ENCODE data around the gene ZNF431. TPM values are rescaled to one million over a fixed set of nuclear protein-coding genes. Genes with fewer than 3 reads are reported as not detected.

ZNF431 gene
- 4.3 and 6.2 TPM in 2 replicates for total RNA-seq

DNA sequence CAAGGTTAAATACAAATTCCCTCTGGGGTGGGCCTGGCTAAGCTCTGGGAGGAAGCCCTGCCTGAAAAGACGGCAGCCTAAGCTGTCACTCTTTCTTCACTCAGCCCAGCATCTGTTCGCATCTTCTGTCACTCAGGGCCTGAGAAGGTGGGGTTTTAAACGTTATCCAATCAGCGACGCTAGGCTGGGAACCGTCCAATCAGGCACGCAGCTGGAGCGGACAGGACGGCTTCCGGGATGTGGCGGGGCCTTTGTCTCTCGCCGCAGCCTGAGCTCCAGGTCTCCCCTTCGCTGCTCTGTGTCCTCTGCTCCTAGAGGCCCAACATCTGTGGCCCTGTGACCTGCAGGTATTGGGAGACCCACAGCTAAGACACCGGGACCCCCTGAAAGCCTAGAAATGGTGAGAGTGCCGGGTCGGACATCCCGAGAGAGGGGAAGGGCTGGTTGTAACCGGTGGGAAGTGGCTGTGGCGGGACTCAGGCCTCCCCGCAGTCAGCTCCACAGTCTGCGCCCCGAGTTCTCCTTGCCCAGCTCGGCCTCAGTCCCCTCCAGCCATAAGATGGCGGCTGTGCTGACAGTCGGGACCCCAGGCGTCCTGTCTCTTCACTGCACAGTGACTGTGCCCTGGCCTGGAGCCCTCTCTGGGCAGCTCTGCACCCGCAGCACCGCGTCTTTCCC lies at the start of gene ZNF431:
ZNF431 (plus strand) TSS at position 254 of the 678 bp plus-strand sequence; CDS start at position 398, 144 bp downstream.

Other genes starting within 250 kb of the ZNF431 start
- 7.4 and 9.8 TPM in 2 replicates for gene ZNF85, start 218.8 kb upstream of the ZNF431 start, total RNA-seq
- gene ZNF430, start 121.4 kb upstream of the ZNF431 start, total RNA-seq = 4.0 and 6.0 TPM in 2 replicates
- gene ZNF714, start 59.8 kb upstream of the ZNF431 start, total RNA-seq = 4.2 and 4.9 TPM in 2 replicates
- gene ZNF708, start 187.4 kb downstream of the ZNF431 start, total RNA-seq = 5.6 and 6.0 TPM in 2 replicates
- 4.1 and 5.0 TPM in 2 replicates for gene ZNF738, start 217.0 kb downstream of the ZNF431 start, total RNA-seq

Data from endothelial cell of coronary artery (primary cell).